ENCODE measurements around the gene AMELX.

Gene AMELX

GRCh38 chrX:11311706-11312105, 18.5 kb downstream of the AMELX start:
- no peak for DNase-seq

- DNase-seq: no peak
Measured at GRCh38 chrX:11319806-11320520, 26.8 kb downstream of the AMELX start.

GRCh38 chrX:11321986-11322385, 28.8 kb downstream of the AMELX start:
- no peak for DNase-seq

- no peak for DNase-seq
Measured at GRCh38 chrX:11328134-11328533, 34.9 kb downstream of the AMELX start.

GRCh38 chrX:11329021-11329420, 35.8 kb downstream of the AMELX start:
- DNase-seq: no peak

- DNase-seq: no peak
Measured at GRCh38 chrX:11331788-11332187, 38.6 kb downstream of the AMELX start.

- DNase-seq: no peak
Measured at GRCh38 chrX:11334165-11334564, 41.0 kb downstream of the AMELX start.

GRCh38 chrX:11336201-11336600, 43.0 kb downstream of the AMELX start:
- peak; percentile 15 to 82 for DNase-seq

GRCh38 chrX:11337292-11338009, 44.2 kb downstream of the AMELX start:
- no peak for DNase-seq

- DNase-seq: peak in 1 of 2 experiments; percentile 17
Measured at GRCh38 chrX:11341274-11342201, 48.3 kb downstream of the AMELX start.

GRCh38 chrX:11342673-11343072, 49.5 kb downstream of the AMELX start:
- DNase-seq: no peak

GRCh38 chrX:11346121-11346682, 53.0 kb downstream of the AMELX start:
- no peak for DNase-seq

GRCh38 chrX:11347300-11347699, 54.1 kb downstream of the AMELX start:
- DNase-seq: no peak

GRCh38 chrX:11349020-11349419, 55.8 kb downstream of the AMELX start:
- DNase-seq: no peak

GRCh38 chrX:11349661-11350337, 56.6 kb downstream of the AMELX start:
- DNase-seq: no peak
